NCI-H526 (cell line): Measurements from ENCODE around the gene ZC3H7B.
"Not testable (repeated sequence)": the region's sequence is repeated elsewhere in the genome, so short reads cannot be mapped to it uniquely, and the experiment has no call there.

Source experiments
- DNase-seq, 2 experiments: peaks; one replicate each; lab custom pipeline; 2025; lab: John Stamatoyannopoulos, UW

Gene ZC3H7B

DNA sequence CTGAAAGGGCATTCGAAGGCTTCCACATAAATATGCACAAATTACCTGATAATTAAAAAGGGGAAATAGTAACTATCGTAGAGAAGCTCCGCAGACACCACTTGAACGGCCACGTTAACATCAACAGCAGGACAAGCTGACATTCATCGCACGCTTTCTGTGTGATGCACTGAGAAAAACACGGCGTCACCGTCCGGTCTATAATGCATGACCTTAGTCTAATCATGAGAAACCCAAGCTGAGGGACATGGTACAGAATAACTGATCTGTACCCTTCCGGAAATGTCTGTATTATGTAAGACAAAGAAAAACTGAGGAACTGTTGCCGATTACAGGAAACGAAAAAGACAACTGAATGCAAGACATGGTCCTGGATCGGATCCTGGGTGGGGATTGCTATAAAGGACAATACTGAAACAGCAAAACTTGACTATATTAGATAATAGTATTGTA, 14.7 kb upstream of the ZC3H7B start:
- DNase-seq: no peak

DNA sequence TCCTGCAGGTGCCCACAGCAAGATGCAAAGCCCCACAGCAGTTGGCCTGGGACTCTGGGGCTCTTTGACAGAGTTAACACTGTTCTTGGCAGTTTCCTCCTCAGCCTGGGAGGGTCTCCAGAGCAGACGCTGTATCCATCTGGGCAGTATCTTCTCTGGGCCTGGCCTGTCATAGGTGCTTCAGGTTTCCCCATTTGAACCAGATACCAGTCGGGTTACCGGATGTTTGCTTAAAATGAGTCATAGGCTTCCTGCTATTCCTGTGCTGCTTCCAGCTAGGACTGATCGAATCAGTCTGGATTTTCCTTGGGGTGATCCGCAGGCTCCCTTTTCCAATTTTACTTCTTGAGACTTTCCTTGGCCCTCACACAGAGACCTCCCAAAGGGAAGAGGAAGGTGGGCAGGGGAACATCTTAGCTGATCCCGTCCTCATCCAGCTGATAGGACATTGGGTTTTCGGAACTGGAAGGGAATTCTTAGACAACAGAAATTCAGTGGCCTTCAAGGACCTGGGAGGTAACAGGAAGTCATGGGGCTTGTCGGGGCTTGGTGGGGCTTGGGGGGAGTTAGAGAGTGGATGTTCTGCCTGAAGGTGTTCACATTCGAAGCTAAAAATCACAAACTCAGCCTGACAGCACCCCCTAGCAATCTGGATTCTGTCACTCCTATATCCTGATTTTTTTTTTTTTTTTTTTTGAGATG, 12.9 kb upstream of the ZC3H7B start:
- no peak for DNase-seq

DNA sequence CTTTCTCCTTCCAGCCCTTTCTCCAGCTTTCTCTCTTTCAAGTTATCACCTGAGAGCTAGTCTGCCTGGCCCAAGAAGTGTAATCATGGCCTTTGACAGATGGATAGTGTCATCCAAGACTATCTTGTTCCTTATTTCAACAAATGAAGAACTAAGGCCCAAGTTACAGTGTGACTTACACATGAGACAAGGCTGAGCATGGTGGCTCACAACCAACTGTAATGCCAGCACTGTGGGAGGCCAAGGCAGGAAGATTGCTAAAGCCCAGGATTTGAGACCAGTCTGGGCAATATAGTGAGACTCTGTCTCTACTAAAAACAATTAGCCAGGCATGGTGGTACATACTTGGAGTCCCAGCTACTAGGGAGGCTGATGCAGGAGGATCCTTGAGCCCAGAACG, 11.7 kb upstream of the ZC3H7B start:
- no peak for DNase-seq

DNA sequence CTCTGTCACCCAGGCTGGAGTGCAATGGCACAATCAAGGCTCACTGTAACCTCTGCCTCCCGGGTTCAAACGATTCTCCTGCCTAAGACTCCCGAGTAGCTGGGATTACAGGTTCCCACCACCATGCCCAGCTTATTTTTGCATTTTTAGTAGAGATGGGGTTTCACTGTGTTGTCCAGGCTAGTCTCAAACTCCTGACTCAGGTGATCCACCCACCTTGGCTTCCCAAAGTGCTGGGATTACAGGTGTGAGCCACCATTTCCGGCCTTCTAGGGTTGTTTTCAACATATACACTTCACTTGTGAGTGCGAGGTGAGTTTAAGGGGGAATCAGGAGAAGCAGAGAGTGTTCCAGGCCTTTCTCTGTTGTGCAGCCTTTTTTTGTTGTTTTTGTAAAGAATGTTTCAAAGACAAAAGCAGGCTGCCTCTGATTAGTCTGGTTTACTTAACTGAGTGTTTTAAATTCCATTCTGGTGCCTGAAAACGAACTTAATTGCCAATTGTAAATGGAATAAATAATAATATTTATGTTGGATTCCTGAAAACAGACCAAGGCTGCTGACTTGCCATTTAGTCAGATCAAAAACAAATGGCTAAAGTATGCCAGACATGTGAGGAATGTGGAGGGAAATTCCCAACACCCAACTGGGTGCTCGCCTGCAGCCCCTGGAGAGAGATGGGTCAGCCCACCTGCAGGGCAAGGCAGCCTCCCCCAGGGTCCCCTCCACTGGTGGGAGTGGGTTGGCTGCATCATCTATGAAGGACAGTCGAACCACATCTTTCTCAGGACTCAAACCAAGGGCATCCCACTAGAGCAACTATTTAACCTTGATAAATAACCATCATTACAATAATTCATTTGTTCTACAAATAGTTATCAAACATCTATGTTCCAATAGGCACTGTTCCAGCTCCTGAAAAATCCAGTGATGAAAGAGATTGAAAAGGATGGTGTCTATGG, 10.8 kb upstream of the ZC3H7B start:
- DNase-seq: no peak

DNA sequence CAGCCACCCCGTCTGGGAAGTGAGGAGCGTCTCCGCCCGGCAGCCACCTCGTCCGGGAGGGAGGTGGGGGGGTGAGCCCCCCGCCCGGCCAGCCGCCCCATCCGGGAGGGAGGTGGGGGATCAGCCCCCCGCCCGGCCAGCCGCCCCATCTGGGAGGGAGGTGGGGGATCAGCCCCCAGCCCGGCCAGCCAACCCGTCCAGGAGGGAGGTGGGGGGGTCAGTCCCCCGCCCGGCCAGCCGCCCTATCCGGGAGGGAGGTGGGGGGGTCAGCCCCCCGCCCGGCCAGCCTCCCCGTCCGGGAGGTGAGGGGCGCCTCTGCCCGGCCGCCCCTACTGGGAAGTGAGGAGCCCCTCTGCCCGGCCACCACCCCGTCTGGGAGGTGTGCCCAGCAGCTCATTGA, 6.5 kb upstream of the ZC3H7B start:
- DNase-seq: not testable (repeated sequence)

DNA sequence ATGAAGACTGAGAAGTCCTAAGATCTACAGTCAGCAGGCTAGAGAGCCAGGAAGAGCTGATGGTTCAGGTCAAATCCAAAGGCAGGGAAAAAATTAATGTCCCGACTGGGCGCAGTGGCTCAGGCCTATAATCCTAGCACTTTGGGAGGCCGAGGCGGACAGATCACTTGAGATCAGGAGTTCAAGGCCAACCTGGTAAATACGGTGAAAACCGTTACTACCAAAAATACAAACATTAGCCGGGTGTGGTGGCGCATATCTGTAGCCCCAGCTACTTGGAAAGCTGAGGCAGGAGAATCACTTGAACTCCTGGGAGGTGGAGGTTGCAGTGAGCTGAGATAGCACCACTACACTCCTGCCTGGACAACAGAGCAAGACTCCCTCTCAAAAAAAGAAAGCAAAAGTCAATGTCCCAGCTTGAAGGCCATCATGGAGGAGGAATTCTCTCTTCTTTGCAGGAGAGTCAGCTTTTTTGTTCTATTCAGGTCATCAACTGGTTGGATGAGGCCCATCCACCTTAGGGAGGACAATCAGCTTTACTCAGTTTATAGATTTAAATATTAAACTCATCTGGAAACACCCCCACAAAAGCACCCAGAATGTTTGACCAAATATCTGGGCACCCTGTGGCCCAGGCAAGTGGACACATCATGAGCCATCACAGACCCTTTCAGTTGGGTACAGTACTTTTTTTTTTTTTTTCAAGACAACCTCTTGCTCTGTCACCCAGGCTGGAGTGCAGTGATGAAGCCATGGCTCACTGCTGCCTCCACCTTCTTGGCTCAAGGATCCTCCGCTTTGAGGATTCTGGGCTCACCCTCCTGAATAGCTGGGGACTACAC, 4.3 kb upstream of the ZC3H7B start:
- no peak for DNase-seq

DNA sequence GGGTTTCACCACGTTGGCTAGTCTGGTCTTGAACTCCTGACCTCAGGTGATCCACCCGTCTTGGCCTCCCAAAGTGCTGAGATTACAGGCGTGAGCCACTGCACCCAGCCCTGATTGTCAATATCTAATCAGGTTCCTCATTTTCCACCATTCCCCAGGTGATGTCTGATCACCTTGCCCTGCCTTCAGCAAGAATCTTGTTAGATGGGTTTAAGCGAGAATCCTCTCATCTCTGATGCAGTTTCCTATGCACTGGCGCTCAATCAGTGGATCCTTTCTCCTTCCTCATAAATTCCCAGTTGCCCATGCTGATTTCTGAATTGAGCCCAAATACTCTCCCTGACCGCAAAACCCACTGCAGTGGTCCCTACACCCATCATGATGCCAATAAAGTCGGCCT, 664 bp upstream of the ZC3H7B start:
- DNase-seq: no peak

DNA sequence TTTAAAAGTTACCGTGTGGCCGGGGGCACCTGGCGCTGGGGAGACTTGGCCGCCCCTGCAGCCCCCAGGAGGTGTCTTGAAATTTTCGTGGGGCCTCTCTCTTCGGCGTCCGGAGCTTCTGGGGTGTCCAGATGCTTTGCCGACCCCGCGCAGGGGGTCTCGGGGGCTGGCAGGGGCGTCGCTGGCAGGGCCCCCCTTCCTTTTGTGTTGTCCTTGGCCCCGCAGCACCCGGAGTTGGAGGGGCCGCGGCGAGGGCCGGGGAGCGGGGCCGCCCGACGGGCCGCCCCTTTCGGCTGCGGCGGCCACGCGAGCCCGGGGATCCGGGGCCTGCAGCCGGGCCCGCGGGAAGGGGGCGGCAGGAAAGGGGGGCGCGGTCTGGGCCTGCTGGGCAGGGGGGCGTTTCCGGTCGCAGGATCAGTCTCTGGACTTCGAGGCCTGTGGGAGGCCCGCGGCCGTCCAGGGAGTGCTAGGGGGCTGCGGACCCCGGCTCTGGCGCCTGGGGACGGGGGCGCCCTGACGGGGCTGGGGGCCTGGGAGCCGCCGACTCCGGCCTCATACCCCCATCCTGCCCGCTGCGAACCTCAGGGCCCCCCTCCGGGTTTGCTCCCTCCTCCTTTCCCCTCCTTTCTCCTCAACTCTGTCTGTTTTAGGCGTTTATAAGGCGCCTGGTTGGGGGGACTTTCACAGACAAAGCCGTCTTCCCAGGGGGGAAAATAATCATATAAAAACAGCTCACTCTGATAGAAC, 869 bp downstream of the ZC3H7B start:
- no peak for DNase-seq

DNA sequence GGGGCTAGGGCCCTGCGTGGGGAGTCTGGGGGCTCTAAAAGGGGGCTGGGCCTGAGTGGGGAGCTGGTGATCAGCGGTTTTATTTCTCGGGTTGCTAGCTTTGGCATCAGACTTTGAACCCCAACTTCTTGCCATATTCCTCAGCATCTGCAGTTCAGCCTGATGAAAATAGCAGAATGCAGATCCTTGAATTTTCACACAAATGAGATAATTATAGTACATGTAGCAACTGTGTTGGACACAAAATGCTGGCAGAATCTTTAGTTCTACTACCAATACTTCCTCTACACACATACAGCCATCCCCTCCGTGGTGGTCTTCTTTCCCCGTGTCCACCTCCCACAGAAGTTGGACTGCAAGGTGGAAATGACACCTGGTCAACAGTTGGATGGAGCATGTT, 1.5 kb downstream of the ZC3H7B start:
- no peak for DNase-seq

DNA sequence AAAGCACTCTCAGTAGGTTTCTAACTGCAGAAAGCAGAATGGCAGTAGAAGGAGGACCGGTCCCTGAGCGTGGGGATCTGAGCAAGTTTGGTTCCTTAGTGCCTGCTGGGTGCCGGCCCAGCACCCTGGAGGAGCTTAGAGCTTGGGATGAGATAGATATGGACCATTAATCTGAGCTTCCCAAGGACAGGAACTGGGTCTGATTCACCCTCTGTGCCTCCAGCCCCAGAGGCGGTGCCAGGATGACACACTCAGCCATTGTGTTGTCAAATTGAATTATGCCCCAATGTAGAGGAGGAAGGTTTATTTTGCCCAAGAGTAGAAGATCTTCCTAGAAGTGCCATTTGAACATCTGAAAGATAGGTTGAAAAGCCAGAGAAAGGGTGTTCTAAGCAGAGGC, 4.3 kb downstream of the ZC3H7B start:
- no peak for DNase-seq

DNA sequence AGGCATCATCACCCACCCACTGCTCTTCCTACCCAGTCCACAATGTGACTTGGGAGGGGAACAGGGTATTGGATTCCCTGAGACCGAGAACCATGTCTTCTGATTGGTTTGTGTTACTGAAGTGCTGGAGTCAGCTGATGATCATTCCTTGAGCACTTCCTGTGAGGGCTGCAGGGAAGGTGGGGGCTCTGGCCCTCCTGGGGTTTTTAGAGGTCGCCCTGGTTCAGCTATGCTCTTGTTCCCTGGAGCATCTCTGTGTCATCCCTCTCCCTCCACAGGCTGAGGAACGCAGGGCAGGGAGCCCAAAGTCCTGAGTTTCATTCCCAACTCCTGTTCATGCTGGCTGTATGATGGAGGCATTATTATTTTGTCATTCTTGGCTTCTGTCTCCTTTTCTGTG, 6.7 kb downstream of the ZC3H7B start:
- no peak for DNase-seq

DNA sequence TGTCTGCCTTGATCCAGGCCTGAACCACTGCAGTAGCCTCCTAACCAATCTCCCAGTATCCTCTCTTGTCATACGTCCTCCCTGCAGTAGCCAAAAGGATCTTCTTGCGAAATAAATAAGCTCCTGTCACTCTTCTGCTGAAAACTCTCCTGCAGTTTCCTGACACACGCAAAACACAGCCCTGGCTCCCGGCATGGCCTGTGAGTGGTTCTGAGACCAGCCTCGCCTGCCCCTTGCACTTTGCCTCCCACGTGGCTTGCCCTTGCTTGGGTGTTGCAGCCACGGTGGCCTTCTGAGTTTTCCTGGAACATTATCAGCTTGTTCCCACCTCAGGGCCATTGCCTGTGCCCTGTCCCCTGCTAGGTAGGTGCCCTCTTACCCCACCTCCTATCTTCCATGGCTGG, 7.2 kb downstream of the ZC3H7B start:
- no peak for DNase-seq

DNA sequence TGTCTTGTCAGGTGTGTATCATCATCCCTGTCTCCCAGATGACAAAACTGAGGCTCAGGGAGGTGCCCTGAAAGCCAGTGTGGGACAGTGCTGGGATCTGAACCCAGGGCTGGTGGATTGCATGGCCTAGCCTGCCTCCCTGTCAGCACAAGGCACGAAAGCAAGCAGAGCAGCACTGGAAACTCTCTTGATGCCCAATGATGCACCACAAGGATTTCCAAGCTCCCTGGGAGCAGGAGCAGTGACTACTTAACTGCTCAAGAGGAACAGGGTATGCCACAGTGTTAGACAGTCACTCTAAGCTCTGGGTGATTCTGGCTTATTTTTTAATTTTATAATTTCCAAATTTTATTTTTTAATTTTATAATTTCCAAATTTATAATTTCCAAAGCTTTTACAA, 9.0 kb downstream of the ZC3H7B start:
- no peak for DNase-seq

DNA sequence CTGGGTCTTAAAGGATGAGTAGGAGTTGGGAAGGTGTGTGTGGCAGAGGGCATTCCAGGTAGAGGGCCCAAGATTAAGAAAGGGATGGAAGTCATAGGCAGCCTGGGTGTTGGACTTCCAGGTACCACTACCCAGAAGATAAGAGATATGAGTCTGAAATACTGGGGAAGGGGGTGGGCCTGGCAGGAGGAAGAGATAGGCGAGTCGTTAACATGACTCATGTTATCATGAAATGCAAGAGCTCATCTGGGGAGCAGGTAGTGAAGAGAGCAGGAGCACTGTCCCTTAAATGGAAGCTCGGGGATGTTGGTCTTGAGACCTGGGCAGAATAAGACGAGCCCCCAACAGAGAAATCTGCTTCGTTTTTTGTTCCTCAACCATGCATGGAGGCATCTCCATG, 10.2 kb downstream of the ZC3H7B start:
- no peak for DNase-seq

DNA sequence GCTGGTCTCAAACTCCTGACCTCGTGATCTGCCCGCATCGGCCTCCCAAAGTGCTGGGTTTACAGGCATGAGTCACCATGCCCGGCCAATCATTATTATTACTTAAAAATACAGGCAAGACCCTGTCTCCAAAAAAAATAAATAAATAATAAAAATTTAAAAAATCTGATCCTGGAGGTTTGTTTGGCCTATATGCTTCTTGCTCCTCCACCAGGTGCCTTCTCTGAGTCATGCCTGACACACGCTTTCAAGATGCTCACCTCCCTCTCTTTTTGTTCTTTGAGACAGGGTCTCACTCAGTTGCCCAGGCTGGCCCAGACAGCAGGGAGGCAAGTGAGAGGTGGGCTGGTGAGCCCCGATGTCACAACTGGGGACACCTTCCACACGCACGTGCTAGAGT, 13.5 kb downstream of the ZC3H7B start:
- DNase-seq: no peak

DNA sequence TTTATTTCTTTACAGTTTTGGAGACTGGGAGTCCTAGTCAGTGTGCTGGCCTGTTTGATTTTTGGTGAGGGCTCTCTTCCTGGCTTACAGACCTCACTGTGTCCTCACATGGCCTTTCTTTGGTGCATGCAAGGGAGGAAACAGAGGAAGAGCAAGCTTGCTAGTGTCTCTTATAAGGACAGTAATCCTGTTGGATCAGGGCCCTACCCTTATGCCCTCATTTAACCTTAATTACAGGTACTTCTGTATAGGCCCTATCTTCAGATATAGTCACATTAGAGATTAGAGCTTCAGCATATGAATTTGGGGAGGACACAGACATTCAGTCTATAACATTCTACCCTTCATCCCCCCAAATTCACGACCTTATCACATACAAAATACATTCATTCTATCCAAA, 14.3 kb downstream of the ZC3H7B start:
- no peak for DNase-seq

DNA sequence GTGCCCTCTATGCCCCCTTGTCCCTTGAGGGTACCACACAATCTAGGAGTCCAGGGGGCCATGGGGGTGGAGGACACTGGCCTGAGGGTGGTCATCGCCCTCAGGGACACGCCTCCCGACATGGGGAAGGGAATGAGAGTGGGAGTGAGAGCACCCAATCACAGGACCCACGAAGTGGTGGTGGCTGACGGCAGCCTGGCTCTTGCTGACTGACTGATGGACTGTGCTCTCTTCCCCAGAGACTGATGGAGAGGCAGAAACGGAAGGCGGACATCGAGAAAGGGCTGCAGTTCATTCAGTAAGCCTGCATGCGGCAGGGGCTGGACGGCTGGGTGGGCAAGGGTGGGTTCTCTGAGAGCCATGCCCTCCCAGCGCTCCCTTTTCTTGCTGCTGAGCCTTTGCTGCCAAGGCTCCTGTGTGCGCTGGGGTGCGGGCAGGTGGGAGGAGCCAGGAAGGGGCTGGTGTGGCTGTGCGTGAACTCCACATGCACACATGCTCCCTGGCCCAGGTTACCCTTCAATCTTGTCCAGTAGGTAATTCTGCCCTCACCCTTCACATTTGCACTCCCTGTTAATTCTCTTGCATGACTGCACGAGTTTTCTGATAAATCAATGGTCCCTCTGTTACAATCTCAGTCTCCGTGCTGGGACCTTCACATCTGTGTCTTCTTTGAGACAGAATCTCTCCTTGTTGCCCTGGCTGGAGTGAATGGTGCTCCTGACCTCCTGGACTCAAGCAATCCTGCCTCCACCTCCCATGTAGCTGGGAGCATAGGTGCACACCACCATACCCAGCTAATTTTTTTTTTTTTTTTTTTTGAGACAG, 19.3 kb downstream of the ZC3H7B start:
- no peak for DNase-seq

DNA sequence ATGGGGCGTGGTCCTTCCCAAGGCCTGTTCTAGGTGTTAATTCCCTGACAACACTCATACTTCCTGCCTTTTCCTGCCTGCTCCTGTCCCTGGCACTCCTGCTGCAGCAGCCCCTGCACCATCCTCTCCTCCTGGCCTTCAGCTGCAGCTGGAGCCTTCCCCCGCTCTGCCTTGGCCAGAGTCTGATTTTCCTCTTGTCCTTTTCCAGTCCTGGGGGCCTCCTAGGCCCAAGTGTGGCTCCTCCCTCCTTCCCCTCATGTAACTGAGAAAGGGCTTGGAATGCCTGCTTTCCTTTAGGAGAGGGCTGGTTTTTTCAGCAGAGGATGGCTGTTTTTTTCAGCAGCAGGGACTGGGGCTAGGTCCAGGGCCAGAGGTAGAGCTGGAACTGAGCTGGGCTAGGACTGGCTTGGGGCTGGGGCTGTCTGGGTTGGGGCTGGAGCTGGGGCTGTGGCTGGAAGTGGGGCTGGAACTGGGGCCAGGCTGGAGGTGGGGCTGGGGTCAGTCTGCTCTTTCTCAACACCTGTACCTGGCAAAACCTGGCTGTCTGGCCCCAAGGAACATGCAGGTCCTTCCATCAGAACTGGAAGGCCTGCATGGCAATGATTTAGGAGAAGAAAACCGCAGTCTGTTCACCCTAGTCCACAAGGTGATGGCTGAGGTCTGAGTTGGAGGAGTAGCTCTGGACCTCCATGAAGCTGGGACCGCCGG, 23.6 kb downstream of the ZC3H7B start:
- no peak for DNase-seq

DNA sequence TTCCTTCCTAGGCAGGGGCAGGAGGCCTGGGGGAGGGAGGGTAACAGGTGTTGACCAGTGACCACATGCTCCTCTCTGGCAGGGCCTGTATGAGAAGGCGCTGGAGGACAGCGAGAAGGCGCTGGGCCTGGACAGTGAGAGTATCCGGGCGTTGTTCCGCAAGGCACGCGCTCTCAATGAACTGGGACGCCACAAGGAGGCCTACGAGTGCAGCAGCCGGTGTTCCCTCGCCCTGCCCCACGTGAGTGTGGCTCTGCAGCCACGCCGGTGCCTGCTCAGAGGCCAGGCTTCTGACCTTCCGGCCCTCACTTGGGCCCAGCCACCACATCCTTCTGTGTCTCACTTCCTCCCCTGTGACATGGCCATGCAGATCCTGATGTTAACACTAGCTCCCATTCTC, 25.8 kb downstream of the ZC3H7B start:
- DNase-seq: no peak

DNA sequence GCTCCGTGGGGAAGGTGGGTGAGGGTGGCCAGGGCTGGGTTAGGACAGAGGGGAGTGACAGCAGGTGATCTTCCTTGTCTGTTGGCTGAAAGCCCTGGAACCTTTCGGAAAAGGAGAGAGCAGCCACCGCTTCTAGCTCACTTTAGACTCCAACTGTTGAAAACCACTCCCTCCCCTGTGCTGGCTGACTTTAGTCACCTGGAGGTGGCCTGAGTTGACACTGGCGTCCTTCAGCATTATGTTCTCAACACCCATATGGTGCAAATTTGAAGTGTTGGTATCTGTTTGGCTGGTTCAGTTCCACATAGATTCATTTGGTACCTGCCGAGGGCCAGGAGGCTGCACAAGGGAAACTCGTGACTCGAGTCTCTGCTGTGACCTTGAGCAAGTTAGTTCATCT, 28.8 kb downstream of the ZC3H7B start:
- DNase-seq: no peak
